Measurements from ENCODE around the gene BRD3.

The BRD3 gene

GRCh38 chr9:134066526-134066912, 1.3 kb downstream of the BRD3 start:
- DNase-seq: no peak

GRCh38 chr9:134065612-134066419, 2.0 kb downstream of the BRD3 start:
- DNase-seq: peak; percentile 48 to 52

- DNase-seq: no peak
These were observed 3.1 kb downstream of the BRD3 start for GRCh38 chr9:134064711-134065110.

GRCh38 chr9:134063571-134064450, 4.0 kb downstream of the BRD3 start:
- DNase-seq: no peak

GRCh38 chr9:134063088-134063570, 4.7 kb downstream of the BRD3 start:
- no peak for DNase-seq

DNA sequence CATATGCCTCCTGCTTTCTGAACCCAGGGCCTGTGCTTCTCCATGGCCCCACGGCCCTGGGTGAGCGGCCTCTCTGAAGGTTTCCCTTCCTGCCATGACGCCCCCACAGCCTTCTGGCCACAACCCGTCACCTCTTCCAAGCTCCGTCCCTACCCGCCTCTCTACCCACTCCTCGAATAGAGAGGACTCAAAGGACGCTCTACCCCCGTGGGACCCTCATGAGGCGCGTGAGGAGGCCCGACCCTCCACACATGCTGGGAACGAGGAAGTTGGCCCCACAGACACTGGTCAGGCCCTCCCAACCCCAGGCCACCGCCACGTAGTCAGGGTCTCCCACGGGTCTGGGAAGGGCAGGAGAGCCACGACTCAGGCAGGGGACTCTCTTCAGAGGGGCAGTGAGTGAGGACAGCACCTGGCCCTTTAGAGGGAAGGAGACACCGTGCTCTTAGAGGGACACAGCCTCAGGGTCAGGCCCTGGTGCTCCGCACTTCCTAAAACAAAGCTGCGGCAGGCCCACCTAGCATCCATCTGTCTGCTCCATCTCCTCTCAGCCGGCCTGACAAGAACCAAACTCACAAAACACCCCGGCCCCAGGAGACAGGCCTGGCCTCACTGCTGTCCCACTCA, 5.3 kb downstream of the BRD3 start:
- no peak for DNase-seq

DNA sequence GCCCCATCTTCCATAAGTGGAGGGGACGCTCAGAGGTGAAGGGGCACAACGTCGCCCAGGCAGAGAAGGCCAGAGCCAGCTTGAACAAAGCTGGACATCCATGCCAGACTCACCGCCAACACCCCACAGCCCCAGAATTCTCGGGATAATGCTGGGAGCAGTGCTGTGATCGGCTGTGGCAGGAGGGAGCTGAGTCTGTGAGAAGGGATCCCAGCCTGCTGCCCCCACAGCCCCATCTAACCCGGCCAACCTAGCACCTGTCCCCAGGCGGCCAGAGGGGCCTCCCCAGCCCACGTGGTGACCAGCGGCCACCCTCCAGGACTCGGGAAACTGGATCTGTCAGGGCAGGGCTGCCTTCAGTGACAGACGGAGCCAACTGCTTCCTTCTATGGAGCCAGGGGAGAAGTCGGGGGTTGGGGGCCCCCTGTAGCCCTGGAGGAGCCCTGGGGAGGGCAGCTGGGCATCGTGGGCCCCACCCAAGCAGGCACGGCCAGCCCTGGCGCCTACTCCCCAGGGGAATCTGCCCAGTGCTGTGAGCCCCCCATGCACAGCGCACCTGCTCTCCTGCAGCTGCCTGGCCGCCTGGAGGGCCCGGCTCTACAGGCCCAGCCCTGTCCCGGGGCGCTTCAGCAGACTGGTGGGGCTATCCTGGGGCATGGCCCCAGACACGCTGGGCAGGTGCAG, 6.0 kb downstream of the BRD3 start:
- DNase-seq: no peak

DNA sequence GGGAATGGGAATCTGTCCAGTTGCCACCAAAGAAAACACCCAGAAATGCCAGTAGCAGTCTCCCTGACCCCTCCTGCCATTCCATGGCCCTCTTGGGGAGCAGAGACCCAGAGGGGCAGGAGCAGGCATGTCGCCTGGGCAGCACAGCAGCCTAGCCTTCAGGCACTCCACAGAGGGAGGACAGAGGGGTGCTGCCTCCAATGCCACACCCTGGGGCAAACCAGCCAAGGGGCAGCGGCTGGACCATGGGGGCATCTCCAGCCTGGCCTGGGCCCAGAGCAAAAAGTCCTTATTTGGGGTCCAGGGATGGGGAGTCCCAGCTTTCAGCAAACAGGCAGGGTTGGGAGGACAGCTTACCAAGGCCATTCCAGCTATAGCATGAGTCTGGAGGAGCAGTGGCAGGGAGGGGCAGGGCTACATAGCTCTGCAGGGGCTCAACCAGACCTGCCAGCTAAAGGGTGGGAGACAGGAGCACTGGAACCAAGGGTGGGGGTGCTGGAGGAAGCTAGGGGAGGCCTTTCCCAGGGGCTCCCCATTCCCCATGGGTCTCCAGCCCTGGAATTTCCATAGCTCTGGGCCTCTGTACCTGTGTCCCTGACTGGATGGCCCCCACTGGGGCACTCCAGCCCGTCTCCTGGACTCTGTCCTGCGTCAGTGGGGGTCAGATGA, 6.7 kb downstream of the BRD3 start:
- DNase-seq: no peak

DNA sequence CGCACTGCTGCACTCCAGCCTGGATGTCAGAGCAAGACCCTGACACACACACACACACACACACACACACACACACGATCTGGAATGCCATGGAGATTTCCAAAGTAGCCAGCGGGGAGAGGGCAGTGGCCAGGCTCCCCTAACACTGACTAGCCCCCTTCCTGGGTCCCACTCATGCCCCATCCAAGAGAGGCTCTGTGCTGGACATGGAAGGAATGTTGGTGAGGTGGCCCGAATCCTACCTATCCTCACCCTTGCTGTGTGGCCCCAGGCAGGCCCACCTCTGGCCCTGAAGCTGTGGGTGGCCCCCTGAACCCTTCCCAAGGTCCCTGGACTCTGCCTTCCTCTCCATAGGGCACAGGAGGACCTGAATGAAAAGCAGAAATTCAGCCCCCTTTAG, 7.3 kb downstream of the BRD3 start:
- no peak for DNase-seq

- DNase-seq: peak in 1 of 2 experiments; percentile 22
These were observed 8.0 kb downstream of the BRD3 start for GRCh38 chr9:134059661-134060395.

DNA sequence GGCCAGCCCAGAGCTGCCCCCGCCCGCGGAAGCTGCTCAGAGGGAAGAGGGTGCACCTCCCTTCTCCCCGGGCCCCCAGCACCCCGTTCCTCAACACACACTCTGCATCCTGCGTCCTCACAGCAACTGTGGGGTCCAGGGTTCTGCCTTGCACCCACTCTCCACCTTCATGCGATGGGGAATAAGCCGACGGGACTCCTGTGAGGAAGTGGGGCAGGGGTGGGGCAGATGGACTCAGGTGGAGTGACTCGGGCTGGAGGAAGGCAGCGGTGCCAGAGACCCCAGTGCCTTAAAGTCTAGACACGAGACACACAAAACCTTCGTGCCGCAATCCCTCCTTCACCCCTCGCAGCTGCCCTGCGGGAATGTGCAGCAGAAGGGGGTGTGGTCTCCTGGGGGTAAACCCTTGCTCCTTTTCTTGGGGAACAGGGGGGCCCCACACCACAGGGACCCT, 8.6 kb downstream of the BRD3 start:
- no peak for DNase-seq

DNA sequence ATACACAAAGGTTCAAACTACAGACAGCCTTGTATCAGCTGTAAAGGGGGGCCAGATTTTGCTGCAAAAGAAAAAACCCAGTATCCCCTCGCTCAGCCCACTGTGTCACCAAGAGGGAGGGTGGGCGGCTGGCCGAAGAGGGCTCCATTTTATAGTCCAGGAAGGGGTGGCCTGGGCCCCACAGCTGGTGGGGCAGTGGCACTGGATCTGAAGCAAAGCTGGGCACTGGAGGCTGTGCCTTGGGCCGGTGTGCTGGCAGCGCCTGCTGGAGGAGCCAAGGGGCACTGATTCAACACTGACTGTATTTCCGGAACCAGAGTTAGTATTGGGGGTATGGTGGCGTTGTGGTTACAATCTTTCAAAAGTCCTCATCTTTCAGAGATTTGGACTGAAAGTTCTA, 9.1 kb downstream of the BRD3 start:
- DNase-seq: no peak

DNA sequence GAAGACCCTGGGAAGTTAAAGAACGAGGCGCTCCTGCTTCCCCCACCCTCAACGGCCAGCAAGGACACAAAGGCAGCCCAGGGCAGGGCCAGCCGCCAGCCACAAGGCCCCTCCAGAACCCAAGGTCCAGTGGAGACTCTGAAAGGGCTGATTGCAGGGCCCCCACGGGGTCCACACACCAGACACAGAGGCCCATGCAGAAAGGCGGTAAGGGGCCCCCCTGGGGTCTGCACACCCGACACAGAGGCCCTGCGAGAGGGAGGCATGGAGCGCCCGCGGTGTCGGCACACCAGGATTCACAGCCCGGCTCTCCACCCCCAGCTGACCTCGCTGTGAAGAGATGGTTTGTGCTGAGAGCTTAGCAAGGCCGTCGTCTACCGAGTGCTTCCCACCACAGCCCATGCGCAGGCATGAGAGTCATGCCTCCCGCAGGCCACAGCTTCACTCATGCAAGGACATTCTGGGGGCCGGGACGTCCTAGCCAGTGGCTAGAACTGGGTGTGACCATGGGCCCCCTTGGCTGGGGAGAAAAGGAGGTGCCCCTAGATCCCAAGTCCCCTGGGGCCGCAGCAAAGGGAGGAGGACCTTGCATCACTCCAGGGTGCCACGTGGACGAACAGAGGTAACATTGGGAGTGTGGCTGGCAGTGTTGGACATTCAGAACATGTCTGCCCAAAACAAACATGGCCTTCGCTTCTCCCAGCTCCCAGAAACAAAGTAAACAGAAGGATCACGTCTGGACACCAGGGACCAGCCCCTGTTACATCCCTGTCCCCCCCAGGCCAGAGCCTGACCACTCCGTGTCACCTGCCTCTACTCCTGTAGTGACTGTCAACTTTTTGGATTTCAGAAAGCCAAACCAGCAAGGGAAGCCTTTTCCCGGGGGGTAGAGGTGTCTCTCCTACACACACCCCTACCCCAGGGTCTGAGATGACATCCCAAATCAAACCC, 9.8 kb downstream of the BRD3 start:
- DNase-seq: no peak

GRCh38 chr9:134057307-134057657, 10.5 kb downstream of the BRD3 start:
- DNase-seq: no peak

DNA sequence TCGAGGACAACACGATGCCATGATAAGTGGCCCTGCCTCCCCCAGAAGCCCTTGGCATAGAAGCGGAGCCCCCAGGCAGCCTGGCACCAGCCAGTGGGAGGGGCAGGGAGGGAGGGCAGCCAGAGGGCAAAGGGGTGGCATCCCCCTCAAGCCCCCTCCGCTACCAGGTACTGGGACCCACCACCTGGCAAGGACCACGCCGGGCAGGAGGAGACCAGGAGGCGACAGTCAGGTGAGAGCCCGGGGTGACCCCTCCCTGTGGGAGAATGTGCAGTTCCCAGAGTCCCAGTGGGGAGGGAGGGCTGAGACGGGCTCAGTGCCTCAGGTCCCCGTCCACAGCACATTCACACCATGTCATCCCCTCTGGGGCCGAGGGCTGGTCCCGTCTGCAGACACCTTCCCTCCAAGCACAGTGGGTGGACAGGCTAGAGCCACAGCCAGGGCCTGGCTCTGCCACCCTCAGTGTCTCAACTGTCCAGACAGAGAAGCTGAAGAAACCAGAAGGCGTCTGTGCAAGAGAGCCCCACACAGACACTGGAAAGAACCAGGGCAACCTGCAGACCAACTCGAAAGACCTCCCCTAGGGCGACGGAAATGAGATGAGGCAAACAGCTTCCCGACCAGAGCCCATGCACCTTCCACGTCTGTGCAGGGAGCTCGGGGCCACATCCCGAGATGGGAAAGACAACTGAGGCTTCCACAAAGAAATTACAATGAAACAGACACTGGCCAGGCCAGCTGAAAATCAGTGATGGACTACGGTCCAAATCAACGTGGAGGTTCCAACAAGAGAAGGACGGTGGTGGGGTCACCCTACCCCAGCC, 11.1 kb downstream of the BRD3 start:
- no peak for DNase-seq

DNA sequence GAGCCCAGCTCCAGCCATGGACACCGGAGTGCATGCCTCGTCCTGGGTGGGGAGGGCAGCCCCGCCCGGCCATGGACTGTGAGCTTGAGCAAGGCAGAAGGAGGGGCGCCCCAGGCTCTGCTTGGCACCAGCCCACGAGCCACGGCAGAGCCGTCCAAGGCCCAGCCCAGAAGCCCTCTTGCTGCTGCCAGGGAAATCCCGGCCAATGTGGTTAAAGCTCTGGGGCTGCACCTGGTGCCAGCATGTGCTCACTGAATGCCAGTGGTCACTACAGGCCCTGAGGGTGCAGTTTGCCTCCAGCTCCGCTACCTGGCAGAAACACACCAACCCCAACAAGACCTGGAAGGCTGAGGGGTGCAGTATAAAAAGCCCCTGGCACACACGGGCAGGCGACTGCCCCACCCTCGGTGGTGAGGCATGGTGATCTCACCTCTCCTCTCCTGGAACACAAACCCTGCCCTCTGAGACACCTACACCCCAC, 11.8 kb downstream of the BRD3 start:
- DNase-seq: no peak

DNA sequence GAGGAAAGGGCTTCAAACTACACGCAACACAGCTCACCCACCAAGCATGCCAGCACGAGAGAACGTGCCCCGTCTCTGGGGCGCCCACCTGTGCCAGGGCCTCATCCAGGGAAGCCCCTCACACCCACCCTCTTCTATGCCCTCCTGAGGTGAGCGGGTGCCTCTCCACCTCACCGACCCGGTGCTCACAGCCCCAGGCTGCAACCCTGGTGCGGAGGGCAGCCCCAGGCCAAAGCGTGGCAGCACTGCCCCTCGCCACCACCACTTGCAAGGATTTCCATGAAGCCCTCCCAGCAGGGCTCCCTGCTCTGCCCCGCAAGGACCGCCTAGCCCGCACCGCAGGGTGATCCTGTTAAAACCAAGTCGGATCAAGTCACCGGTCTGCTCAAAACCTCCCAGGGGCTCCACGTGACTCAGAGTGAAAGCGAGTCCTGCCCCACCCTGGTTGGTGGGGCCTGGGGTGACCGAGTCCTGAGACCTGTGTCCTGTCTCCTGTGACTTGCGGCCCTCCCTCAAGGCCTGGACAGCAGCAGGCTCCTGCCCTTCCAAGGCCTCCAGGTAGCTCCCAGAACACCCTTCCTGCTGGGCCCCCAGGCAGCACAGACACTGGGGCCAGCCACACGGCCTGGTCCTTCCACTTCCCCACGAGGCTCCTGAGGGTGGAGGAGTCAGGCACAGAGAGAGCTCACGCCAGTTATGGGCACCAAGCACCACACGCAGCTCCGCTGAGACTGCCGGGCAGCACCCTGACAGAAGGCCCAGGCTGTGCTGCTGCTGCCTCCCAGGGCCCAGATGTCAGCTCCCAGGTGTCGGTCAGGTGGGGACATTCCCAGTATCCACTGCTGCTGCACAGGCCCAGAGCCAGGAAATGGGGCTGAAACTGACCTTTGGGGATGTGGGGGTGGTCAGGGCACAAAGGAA, 12.7 kb downstream of the BRD3 start:
- DNase-seq: no peak
